Mammary epithelial cell (primary cell): ENCODE results near the gene CYB561.

Source experiments
- EZH2 ChIP-seq: IDR thresholded peaks from 2 replicates; pipeline ENCODE4 v1.6.1; 2012; ENCODE audit warnings: low read length, inconsistent platforms, borderline replicate concordance
- TF ChIP-seq, protein P1 (sequence below), 2 donors: IDR thresholded peaks in 1 of 2; conservative IDR thresholded peaks in 1 of 2; 2 replicates each; pipeline ENCODE4 v1.5.1; 2011 to 2012; ENCODE audit warnings: inconsistent platforms in 2 of 2, low read length in 2 of 2, mild to moderate bottlenecking in 2 of 2, control low read depth in 1 of 2, low read depth in 1 of 2; ENCODE audit not compliant: insufficient read depth in 1 of 2; ENCODE audit errors: extremely low read depth in 1 of 2

GRCh38 chr17:63423251-63423950 is 22.7 kb downstream of the CYB561 start:
- TF ChIP-seq, protein P1, sequence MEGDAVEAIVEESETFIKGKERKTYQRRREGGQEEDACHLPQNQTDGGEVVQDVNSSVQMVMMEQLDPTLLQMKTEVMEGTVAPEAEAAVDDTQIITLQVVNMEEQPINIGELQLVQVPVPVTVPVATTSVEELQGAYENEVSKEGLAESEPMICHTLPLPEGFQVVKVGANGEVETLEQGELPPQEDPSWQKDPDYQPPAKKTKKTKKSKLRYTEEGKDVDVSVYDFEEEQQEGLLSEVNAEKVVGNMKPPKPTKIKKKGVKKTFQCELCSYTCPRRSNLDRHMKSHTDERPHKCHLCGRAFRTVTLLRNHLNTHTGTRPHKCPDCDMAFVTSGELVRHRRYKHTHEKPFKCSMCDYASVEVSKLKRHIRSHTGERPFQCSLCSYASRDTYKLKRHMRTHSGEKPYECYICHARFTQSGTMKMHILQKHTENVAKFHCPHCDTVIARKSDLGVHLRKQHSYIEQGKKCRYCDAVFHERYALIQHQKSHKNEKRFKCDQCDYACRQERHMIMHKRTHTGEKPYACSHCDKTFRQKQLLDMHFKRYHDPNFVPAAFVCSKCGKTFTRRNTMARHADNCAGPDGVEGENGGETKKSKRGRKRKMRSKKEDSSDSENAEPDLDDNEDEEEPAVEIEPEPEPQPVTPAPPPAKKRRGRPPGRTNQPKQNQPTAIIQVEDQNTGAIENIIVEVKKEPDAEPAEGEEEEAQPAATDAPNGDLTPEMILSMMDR (conservative IDR thresholded peaks at IDR 0.05 in 1 of 2, IDR thresholded peaks at IDR 0.05 in 1 of 2; ENCODE audit: extremely low read depth in 1 of 2, insufficient read depth in 1 of 2, low read depth in 1 of 2, low read length in 2 of 2): no peak
- TF ChIP-seq EZH2: no peak
